CD4-positive, alpha-beta T cell treated with Interleukin-4 for 1 hour (primary cell): ENCODE measurements around the gene TCEAL1.
A peak's percentile ranks its signal among the peaks of the same experiment; 100 is the strongest.
"Not testable (repeated sequence)": the region's sequence is repeated elsewhere in the genome, so short reads cannot be mapped to it uniquely, and the experiment has no call there.

Experiments used
- DNase-seq, 2 donors: peaks; one replicate each; pipeline ENCODE4 v3.0.0-alpha.2; 2020 to 2022

Gene TCEAL1, protein sequence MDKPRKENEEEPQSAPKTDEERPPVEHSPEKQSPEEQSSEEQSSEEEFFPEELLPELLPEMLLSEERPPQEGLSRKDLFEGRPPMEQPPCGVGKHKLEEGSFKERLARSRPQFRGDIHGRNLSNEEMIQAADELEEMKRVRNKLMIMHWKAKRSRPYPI

DNA sequence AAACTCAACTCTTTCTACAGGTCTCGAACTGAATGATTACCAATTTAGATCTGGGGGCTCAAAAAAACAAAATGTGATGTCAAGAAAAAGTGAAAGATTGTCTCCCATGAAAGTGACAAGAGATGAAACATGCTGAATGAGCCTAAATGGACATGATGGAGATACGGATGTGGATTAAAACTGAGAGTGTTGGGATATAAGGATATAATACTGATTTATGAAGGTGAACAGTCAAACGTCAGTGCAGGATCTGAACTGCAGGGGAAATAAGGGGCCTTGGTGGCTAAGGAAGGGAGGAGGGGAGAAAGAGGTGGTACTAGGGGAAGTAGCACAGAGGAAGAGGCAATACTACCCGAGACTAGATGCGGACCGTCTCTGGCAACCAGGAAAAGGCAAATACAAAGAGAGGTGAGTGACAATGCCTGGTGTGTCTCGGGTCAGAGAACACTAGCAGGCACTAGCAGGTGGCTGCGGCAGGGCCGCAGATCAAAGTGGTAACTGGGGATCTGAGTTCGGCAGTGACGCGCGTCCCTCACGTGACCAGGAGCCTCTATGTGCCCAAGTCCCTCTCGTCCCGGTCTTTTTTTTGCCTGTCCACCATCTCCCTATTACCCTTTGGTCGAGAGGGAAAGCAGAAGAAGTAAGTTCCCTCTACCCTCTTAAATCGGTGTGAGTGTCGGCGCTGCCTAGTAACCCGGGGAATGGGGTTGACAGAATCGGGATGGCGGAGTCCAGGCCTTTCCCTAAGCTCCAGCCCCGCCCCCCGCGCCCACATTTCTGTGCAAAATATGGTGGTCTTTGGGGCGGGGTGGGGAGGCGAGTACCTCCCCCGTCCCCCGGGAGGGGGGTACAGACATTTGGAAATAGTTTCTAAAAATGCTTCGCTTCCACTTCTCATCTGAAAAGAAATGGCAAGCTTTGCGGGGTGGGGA lies at the start of gene TCEAL1:
Gene TCEAL1, plus strand, starts transcription at position 590 of the 932 bp plus-strand sequence. CDS start 942 bp downstream, outside the sequence.
- peak; percentile 46 to 52 for DNase-seq

DNA sequence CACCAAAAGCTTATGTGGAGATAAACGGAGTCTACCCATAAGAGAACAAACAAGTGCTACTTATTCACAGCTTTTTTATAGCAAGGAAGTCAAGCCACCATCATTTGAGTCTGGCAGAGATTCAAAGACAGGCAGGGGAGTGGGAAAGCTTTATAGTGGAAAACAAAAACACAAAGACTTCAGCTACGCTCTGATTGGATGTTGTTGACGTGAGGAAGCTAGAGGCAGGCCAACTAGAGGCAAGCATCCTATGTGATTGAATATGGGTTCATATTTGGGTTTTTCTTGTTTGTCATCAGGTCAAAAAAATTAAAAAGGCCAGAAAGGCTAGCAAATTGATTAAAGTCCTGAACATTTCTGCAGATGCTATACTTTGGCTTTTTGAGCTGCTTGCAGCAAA lies 44.2 kb upstream of the TCEAL1 start:
- DNase-seq, result no peak

DNA sequence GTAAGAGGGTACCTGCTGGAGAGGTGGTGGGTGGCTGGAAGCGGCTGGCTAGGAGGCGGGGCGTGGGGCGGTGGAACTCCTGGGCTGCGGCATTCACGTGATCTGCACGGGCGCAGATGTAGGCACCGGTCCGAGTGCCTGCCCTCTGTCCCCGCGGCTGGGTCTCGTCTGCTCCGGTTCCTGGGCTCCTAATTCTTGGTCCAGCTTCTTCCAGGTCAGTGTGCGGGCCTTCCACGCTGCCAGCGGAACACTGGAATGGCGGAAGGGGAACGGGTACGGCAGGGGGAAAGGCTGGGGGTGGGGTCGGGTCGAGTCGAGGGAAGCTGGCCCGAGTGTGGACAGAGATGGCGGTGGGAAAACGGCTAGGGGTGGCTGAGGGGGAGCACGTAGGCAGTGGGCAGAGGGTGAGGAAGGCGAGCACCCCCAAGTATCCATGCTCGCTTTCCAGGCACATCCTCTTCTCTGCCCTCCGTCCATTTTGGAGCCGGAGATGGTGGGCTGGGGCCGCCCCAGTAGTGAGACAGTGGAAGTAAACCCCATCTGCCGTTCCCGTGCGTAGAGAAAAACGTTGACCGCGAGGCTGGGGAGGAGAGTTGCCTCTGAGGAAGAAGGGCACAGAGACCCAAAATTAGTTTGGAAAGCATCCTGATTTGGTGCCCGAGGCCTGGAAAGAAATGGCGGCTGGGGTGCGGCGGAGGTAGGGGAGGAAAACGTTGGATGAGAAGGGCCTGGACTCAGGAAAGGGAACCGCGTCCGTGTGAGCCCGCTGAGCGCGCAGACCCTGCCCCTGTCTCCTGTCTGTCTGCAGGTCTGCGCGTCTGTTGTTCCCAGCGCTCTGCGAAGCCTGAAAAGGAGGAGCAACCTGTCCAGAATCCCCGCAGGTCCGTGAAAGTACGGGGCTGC lies 43.1 kb upstream of the TCEAL1 start, which contains the start of gene TCEAL4:
Gene TCEAL4, plus strand, starts transcription at position 105 of the 903 bp plus-strand sequence. CDS start 1,161 bp downstream, outside the sequence.
- peak; percentile 29 to 37 for DNase-seq

DNA sequence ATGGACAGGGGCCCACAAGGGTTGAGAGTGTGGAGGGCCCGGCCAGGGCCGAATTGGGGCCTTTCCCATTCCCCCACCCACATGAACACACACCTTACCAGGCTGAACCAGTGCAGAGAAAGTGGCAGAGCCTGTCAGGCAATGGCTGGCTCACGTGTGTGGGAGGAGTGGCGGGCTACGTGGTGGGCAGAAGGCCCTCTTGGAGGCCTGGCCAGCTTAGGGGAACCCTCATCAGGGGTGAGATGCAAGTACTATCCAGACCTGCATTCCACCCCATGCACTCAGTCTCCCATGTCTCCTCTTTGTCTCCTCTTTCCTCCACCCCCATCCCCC lies 42.5 kb upstream of the TCEAL1 start:
- no peak for DNase-seq

DNA sequence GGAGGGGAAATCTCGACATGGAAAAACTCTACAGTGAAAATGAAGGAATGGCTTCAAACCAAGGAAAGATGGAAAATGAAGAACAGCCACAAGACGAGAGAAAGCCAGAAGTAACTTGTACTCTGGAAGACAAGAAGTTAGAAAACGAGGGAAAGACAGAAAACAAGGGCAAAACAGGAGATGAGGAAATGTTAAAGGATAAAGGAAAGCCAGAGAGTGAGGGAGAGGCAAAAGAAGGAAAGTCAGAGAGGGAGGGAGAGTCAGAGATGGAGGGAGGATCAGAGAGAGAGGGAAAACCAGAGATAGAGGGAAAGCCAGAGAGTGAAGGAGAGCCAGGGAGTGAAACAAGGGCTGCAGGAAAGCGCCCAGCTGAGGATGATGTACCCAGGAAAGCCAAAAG lies 42.1 kb upstream of the TCEAL1 start:
- DNase-seq, result no peak

DNA sequence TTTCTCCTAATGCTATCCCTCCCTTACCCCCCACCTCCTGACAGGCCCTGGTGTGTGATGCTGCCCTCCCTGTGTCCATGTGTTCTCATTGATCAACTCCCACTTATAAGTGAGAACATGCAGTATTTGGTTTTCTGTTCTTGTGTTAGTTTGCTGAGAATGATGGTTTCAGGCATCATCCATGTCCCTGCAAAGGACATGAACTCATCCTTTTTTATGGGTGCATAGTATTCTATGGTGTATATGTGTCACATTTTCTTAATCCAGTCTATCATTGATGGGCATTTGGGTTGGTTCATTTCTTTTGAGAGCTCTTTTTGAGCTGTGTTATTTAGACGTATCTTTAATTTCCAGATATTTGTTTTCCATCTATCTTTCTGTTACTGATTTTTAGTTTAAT lies 36.5 kb upstream of the TCEAL1 start:
- DNase-seq, result not testable (repeated sequence)

DNA sequence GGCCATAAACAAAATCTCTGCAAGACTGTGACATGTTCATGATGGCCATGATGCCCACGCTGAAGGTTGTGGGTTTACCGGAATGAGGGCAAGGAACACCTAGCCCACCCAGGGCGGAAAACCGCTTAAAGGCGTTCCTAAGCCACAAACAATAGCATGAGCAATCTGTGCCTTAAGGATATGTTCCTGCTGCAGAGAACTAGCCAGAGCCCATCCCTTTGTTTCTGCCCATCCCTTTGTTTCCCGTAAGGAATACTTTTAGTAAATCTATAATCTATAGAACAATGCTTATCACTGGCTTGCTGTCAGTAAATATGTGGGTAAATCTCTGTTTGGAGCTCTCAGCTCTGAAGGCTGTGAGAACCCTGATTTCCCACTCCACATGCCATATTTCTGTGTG lies 33.6 kb upstream of the TCEAL1 start:
- not testable (repeated sequence) for DNase-seq

DNA sequence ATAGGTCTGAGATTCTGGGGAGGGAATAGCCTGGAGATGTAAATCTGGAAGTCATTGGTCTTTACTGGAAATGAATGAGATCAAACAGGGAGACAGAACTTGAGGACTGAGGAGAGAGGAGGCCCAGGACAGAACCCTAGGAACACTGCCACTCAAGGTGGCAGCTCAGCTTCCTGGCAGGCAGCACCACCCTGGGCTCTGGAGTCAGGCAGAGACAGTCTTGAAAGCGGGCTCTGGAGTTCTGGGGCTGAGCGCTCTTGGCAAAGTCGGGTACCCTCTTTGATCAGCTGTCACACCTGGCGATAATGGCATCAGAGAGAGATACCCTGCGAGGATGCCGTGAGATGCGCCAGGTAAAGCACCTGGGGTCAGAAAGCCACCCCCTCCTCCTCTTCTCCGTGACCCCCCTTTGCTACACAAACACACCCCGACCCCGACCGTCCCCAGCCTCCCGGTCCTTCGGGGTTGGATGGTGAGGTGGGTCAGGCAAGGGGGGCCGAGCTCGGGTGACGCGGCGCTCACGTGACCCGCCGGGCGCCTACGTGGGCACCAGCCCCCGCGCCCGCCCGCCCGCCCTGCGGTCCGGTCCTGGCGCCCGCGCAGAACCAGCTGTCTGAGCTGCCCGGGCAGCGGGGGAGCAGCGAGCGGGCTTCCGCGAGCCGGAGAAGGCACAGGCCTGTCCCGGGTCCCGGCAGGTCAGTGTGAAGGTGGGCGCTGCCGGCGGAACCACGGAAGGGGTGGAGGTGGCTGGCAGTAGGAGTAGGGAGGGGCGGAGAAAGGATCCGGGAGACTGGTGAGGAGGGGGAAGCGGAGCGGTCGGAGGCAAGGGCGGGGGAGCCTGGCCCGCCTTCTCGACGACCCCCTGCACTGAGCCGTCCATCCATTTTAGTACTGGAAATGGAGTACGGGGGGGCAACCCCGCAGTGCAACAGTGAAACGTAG lies 21.1 kb upstream of the TCEAL1 start, which contains the start of gene TCEAL3:
Gene TCEAL3, plus strand, starts transcription at position 600 of the 942 bp plus-strand sequence. CDS start 1,102 bp downstream, outside the sequence.
- peak; percentile 55 to 58 for DNase-seq

DNA sequence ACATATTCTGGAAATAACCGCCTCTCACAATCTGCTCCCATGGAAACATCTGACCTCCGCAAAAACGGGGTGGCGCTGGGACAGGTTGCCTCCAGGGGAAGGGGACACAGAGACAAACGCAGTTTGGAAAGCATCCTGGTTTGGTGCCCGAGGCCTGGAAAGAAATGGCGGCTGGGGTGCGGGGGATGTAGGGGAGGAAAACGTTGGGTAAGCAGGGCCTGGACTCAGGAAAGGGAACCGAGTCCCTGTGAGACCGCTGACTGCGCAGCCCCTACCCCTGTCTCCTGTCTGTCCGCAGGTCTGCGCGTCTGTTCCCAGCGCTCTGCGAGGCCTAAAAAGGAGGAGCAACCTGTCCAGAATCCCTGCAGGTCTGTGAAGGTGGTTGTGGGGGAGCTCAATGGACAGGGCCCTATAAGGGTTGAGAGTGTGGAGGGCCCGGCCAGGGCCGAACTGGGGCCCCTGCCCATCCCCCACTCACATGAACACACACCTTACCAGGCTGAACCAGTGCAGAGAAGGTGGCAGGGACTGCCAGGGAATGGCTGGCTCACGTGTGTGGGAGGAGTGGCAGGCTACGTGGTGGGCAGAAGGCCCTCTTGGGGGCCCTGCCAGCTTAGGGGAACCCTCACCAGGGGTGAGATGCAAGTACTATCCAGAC lies 20.3 kb upstream of the TCEAL1 start:
- DNase-seq, result no peak

DNA sequence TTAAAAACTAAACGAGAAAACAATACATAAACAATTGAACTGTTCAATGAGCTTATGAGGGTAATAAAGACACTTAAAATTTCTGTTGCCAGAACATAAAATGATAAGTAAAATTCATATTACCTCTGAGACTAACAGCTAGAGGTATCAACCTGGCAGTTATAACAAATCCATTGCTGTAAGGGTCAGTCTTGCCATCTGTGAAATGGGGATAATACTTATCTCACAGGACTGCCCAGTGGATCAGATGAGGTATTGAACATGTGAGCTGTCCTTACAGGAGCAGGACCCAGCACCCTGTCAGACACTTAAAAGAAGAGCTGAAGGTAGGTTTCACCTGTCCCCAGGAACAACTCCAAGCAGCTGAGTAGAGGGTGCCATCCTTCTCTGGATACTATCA lies 18.5 kb upstream of the TCEAL1 start:
- DNase-seq, result no peak

DNA sequence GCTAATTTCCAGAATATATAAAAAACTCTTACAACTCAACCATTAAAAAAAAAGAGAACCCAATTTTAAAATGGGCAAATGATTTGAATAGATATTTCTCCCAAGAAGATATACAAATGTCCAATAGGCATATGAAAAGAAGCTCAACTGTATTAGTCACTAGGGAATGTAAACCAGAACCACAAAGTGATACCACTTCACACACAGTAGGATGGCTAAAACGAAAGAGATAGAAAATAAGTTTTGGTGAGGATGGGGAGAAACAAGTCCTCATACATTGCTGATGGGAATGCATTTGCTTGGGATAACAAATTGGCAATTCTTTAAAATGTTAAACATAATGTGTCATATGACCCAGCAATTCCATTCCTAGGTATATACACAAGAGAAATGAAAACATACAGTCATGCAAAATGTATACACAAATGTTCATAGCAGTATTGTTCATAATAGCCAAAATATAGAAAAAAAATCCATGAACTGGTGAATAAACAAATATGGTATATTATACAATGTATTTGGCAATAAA lies 15.3 kb upstream of the TCEAL1 start:
- DNase-seq, result no peak

DNA sequence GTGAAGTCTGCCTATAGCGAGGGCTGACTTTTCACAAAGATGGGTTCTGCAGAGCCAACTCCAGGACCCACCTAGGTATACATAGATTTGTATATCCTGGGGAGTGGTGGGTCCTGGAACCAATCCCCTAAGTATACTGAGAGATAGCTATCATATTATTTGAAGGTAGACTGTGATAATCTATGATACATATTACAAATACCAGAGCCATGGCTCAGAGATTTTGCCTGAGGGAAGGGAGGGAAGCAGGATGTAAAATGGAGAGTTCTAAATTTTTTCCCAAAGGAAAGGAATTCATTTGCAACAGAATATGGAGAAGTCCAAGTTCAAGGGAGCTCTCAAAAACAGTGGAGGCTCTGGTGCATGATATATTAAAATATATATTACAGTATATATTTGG lies 13.8 kb upstream of the TCEAL1 start:
- no peak for DNase-seq

DNA sequence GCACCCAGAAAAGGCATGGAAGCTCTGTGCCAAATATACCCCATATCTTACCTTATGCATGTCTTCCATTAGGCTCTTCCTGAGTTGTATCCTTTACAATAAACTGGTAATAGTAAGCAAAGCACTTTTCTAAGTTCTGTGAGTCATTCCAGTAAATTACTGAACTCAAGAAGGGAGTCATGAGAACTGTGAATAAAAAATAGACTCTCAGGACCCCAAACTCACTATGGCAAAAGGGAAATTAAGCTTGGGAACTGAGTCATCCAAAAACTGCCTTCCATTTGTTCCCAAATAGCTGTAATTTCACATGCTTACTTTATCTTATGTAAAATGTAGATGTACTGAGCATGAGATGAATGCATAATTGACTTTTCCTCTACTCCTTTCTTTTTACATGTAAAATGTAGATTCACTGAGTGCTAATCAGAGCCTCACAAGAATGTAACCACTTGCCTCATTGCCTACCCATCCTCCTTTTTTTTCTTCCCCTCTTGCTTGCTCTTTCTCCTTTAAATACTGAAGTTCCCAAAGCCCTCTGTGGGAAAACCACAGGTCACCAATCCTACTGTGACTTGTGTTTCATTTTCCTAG lies 12.9 kb upstream of the TCEAL1 start:
- no peak for DNase-seq

DNA sequence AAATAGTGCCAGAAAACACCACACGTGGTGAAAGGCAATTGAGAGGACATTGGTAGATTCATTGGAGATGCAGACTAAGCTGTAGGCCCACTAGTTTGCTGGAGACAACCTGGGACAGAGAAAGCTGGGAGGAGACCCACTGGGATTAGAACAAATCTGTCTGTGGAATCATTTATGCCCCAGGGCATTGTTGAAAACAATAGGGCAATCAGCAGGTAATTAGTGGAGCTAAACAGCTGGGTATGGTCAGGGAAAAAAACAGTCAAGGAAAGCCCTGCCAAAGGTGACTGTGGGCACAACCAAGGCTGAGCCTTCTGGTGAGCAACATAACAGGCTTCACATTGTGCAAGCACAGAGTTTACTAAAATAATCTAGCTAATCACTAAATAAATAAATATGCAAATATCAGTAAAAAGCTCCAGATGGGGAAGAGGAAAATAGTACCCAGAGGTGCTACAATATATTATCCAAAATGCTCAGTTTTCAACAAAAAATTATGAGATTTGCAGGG lies 12.0 kb upstream of the TCEAL1 start:
- DNase-seq, result no peak

DNA sequence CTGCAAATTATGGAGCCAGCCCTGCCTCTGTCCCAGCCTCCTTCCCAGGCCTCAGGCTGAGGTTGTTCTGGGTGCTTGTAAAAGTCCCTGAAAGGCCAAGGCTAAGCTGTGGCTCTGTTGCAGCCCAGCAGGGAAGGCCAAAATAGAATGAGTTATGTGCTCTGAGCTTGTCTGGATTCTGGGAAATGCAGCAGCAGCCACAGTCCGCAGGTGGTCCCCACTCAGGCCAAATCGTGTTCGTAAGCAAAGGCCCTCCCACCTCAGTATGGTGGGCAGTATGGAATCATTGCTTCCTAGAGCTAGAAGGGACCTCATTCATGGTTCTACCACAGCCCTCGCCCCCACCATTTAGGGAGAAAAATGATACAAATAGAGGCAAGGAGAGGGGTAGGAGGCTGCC lies 4.7 kb upstream of the TCEAL1 start:
- DNase-seq, result no peak

DNA sequence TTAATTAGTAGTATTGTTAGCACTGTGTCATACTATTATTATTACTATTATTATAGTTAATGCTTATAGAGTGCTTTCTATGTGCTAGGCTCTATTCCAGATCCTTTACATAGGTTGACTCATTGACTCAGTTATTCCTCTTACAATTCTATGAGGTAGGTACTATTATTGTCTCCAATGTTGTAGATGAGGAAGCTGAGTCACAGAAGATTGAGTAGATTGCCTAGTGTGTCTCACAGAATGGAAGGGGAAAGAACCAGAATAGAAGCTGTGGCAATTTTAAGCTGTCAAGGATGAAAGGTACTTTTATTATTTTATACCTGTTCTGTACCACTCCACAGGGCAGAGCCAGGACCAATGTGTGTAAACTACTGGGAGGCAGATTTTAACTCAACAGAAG lies 1.9 kb upstream of the TCEAL1 start:
- DNase-seq, result no peak

DNA sequence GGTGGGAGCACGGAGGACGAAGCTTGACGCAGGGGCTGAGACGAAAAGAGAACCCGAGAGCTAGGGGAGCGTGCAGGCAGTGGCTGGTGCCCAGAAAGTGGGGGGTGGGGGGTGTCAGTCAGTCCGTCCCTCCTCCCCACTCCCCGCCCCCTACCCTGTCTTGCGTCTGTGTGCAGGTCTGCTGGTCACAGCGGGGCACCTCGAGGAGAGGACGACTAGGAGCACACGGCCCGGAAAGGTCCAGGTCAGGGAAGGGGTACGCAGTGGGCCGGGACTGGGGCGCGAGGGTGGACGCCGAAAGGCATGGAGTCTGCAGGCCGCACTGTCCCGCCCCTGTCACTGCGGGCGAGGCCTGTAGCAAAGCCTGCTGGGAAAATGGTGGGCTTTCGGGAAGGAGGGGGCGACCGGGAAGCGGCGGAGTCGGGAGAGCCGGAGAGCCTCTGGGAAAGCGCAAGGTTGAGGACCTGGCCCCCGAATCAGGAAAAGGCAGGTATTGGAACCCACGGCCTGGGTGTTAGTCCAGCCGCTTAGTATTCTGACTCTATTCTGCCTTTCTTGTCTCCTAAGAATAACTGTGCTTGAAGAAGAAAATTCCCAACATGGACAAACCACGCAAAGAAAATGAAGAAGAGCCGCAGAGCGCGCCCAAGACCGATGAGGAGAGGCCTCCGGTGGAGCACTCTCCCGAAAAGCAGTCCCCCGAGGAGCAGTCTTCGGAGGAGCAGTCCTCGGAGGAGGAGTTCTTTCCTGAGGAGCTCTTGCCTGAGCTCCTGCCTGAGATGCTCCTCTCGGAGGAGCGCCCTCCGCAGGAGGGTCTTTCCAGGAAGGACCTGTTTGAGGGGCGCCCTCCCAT lies 769 bp downstream of the TCEAL1 start:
- peak in 1 of 2 donors; percentile 13 for DNase-seq

DNA sequence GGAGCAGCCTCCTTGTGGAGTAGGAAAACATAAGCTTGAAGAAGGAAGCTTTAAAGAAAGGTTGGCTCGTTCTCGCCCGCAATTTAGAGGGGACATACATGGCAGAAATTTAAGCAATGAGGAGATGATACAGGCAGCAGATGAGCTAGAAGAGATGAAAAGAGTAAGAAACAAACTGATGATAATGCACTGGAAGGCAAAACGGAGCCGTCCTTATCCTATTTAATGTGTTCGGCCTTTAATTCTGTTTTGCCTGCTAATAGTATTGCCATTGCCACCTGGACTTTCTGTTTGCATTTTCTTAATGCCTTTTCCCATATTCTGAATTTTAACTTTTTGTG lies 1.4 kb downstream of the TCEAL1 start:
- no peak for DNase-seq

DNA sequence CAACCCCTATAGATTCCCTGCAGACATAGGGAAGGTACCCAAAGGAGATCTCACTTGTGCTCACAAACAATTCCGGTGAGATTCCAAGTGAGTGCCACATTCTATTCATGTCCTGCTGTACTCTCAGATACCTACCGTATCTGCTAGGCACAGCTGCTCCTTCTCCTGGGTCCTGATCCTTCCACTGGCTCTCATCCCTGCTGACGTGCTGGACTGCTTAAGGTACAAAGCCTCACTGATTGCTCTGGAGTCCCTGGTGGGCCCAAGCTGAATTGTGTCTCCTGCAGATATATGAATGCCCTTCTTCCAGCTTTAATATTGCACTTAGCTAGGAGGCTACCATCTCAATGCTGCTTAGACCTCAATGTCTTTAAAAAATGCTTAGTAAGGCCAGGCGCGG lies 2.4 kb downstream of the TCEAL1 start:
- DNase-seq, result no peak

DNA sequence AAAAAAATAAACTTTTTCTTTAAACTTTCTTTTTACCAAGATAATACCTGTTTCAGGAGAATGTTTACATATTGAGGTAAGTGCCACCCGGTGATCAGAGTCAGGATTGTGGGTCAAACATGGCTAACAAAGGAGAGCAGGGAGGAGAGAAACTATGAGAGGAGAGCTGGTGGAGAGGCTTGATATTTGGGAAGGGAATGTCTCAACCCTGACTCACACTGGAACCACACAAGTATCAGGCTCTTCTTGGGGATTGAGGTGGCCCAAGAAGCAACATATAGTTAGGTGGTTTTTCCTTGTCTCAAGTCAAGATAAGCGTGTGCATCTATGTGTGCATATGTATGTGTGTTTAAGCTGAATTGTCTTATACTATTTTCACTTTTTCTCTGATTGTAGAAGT lies 6.7 kb downstream of the TCEAL1 start:
- no peak for DNase-seq
